HG02870 (cell line): Measurements from ENCODE around the gene TTK.

ENCODE experiments used
- ATAC-seq: cut with Tn5 transposase; IDR thresholded peaks from one replicate; pipeline ENCODE4 v1.9.1; 2021; ENCODE audit warnings: mild to moderate bottlenecking, moderate library complexity; ENCODE audit not compliant: unreplicated experiment

The TTK gene

GRCh38 chr6:80004173-80005072 lies at the start of gene TTK:
TSS of gene TTK (plus strand) at chr6:80004649. CDS start at chr6:80005844, 1,195 bp downstream.
- peak; percentile 99 for ATAC-seq

GRCh38 chr6:79954849-79955248 lies 49.6 kb upstream of the TTK start:
- no peak for ATAC-seq

- ATAC-seq = no peak
Observed at GRCh38 chr6:79964607-79965081, 39.8 kb upstream of the TTK start.

DNA sequence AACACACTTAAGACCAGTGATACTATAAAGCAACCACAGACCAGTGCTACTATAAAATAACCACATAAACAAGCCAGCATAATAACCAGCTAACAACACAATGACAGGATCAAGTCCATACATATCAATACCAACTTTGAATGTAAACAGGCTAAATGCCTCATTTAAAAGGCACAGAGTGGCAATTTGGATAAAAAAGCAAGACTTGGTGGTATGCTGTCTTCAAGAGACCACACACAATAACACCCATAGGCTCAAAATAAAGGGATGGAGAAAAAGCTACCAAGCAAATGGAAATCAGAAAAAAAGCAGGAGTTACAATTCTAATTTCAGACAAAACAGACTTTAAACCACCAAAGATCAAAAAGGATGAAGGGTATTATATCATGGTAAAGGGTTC lies 37.3 kb upstream of the TTK start:
- no peak for ATAC-seq

DNA sequence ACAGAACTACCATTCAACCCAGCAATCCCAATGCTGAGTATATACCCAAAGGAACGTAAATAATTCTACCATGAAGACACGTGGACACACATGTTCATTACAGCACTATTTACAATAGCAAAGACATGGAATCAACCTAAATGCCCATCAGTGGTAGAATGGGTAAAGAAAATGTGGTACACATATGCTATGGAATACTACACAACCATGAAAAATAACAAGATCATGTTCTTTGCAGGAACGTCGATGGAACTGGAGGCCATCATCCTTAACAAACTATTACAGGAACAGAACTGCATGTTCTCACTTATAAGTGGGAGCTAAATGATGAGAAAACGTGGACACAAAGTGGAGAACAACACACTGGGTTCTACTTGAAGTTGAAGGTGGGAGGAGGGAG lies 34.7 kb upstream of the TTK start:
- ATAC-seq = no peak

DNA sequence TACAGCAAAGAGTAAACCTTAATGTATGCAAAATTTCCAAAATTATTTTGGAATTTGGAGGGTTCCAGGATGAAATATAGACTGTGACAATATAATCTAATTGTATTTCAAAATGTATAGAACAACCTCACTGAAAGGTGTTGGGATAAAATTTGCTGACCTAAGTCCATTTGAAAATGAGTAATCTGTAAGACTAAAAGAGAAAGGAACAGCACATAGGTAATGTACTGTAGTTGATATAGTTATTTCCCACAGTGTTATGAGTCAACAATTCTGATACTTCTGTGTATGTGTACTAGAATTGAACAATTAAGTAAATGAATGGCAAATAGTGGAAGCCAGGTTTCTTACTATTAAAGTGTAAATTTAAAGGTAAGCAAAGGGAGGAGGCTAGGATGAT lies 33.3 kb upstream of the TTK start:
- ATAC-seq = no peak

- ATAC-seq = no peak
Observed at GRCh38 chr6:79981652-79982051, 22.8 kb upstream of the TTK start.

- ATAC-seq = no peak
Observed at GRCh38 chr6:79984261-79984660, 20.2 kb upstream of the TTK start.

DNA sequence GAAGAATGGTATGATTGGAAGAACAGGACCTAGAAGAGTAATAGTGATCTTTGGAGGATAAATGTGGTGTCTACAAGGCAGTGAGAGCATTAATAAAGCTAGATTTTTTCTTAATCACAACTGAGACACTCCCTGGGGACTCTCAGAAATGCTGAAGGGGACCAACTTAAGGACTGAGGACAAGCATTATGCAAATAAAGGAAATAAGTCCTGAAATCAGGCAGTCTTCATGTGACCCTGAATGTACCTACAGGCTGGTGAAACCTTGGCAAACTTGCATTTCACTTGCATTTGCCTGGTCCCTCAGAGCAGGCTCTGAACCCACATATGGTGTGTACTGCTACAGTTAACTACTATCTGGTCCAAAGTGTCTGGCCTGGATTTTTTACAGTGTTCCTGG lies 19.3 kb upstream of the TTK start:
- no peak for ATAC-seq

DNA sequence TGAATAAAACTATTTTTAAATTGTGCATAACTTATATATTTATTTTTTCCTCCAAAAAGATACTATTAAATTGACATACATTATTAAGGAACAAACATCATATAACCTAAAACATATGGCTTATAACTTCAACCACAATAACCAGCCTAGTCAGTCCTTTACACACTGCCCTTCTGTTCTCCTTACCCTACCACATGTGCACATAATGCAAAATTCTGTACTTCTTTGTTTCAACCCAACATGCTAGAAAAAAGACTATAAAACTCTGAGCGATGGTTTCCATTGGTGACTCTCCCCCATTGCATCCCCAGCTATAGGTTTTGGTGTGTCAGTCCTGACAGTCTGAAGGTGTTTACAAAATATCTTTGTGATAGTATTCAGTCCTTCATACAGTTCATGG lies 14.8 kb upstream of the TTK start:
- no peak for ATAC-seq

DNA sequence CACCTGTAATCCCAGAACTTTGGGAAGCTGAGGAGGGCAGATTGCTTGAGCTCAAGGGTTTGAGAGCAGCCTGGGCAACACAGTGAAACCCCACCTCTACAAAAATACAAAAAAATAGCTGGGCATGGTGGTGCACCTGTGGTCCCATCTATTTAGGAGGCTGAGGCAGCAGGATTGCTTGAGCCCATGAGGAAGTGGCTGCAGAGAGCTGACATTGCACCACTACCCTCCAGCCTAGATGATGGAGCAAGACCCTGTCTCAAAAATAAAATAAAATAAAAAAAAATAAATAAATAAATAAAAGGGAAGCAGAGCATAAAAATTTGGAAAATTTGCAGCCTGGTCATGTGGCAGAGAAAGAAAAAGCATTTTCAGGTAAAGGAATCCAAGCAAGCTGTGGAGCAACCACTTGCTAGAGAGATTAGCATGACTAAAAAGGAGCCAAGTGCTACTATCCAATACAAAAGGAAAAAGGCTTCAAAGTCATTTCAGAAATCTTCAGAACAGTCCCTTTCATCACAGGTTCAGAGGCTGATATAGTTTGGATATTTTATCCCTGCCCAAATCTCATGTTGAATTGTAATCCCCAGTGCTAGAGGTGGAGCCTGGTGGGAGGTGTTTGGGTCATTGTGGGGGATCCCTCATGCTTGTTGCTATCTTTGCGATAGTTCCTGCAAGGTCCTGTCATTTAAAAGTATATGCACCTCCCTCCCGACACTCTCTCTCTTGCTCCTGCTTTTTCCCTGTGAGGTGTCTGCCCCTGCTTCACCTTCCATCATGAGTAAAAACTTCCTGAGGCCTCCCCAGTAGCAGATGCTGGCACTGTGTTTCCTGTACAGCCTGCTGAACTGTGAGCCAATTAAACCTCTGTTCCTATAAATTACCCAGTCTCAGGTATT lies 11.2 kb upstream of the TTK start:
- ATAC-seq = no peak

DNA sequence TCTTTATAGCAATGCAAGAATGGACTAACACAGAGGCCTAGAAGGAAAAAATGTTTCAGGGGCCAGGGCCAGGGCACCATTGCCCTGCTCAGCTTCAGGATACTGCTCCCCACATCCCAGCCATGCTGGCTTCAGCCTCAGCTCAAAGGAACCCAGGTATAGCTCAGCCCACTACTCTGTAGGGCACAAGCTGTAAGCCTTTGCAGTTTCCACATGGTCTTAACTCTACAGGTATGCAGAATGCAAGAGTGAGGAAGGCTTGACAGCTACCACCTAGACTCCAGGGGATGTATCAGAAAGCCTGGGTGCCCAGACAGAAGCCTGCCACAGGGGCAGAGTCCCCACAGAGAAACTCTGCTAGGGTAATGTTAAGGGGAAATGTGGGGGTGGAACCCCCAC lies 10.5 kb upstream of the TTK start:
- ATAC-seq = no peak

GRCh38 chr6:79997728-79998127 lies 6.7 kb upstream of the TTK start:
- ATAC-seq = no peak

DNA sequence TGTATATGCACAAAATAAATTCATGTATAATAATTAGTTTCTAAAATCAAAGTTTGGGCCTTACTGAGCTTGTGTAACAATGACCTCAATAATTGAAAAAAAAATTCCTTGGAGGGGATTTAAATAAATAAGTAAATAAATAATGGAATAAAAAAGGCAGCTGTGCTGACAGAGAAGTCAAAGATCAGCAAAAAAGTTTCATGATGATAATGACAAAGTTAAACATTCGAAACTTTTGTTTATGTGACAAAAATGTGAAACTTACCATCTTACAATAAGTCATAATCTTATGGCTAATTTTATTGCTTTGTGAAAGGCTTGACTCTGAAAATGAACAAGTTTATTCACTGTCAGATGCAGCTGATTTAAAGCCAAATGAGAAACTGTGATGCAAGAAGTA lies 3.1 kb upstream of the TTK start:
- ATAC-seq = no peak

DNA sequence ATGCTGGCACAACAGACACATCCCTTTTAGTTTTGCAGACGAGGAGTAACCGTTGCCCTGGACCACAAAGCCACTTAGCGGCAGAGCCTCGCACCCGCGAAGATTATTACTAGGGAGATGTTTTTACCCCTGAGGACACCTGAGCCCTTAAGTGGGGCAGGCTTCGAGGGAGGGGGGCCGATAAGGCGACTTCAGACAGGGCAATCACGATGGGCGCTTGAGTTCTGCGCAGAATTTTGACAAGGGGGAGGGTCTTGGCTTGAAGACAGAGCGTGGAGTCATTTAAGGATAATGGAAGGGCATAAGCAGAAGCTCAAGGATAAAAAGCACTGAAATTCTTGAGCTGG lies 650 bp upstream of the TTK start:
- ATAC-seq = peak; percentile 9

DNA sequence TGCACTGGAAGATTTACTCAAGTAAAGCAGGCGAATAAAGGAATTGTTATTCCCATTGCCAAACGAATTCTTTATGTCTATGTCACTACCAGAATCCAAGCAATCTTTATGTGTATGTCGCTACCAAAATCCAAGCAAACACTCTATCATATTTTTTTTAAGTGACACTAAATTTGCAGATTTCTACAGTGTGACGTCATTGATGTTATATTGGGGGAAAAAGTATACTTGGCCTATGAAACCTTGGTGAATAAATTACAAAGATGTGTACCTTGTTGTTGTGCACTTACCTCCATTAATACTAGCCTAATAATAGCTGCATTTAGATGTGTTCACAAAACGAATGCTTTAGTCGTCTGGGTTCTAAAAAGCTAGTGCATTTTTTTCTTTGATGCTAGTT lies 957 bp downstream of the TTK start:
- ATAC-seq = no peak

- no peak for ATAC-seq
Observed at GRCh38 chr6:80006541-80006940, 2.1 kb downstream of the TTK start.

- ATAC-seq = no peak
Observed at GRCh38 chr6:80009531-80009930, 5.1 kb downstream of the TTK start.

DNA sequence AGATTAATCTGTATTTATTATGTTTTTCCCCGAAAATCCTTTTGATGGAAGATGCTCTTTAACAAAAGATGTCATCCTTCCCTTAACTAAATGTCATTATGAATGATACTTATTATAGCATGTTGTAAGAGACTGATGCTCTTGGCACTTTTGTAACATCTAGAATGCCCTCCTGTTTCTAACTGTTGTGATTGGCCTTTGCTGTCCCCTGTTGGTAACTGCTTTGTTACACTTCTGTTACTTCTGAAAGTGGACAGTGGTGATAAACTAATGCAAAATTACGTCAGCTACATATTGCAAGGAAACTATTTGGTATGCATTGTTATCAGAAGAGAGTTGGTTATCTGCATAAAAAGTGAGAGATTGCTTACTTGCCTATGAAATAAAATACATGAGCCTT lies 5.8 kb downstream of the TTK start:
- ATAC-seq = no peak

DNA sequence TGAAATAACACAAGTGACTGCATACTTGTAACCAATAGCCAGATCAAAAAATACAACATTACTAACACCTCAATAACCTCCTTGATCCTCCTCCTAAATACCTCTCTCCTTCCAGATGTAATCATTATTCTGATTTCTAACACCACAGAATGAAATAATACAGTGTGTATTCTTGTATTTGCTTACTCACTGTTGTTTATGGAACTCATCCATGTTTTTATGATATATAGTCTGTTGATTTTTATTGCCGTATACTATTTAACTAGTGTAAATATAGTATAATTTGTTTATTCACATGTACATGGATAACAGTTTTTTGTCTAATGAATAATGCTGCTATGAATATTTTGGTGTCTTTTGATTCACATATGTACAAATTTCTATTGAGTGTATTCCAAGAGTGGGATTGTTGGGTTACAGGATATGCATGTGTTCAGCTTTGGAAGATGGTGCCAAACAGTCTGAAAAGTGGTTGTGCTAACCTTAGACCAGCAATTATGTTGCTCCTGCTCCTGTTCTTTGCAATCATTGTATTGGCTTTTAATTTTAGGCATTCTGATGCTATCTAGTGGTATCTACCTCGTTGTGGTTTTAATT lies 11.5 kb downstream of the TTK start:
- no peak for ATAC-seq

- no peak for ATAC-seq
Observed at GRCh38 chr6:80020381-80021120, 16.1 kb downstream of the TTK start.
